C4-2B (cell line): ENCODE measurements around the gene NISCH.
"Not testable (repeated sequence)": the region's sequence is repeated elsewhere in the genome, so short reads cannot be mapped to it uniquely, and the experiment has no call there.

ENCODE experiments used
- H3K27ac ChIP-seq: fragments of 450-650 bp; 2 replicates; pipeline ENCODE4 v1.5.1; 2017
- ZFX ChIP-seq: fragments of 450-650 bp; IDR thresholded peaks from 2 replicates; pipeline ENCODE4 v1.6.1; 2017
- TF ChIP-seq, protein P1 (sequence below): fragments of 450-650 bp; conservative IDR thresholded peaks from 2 replicates; pipeline ENCODE4 v1.5.1; 2017; ENCODE audit warnings: mild to moderate bottlenecking

Gene NISCH

GRCh38 chr3:52524258-52524751, 68.9 kb downstream of the NISCH start:
- no peak for TF ChIP-seq ZFX
- no peak overlapping the region for H3K27ac ChIP-seq

DNA sequence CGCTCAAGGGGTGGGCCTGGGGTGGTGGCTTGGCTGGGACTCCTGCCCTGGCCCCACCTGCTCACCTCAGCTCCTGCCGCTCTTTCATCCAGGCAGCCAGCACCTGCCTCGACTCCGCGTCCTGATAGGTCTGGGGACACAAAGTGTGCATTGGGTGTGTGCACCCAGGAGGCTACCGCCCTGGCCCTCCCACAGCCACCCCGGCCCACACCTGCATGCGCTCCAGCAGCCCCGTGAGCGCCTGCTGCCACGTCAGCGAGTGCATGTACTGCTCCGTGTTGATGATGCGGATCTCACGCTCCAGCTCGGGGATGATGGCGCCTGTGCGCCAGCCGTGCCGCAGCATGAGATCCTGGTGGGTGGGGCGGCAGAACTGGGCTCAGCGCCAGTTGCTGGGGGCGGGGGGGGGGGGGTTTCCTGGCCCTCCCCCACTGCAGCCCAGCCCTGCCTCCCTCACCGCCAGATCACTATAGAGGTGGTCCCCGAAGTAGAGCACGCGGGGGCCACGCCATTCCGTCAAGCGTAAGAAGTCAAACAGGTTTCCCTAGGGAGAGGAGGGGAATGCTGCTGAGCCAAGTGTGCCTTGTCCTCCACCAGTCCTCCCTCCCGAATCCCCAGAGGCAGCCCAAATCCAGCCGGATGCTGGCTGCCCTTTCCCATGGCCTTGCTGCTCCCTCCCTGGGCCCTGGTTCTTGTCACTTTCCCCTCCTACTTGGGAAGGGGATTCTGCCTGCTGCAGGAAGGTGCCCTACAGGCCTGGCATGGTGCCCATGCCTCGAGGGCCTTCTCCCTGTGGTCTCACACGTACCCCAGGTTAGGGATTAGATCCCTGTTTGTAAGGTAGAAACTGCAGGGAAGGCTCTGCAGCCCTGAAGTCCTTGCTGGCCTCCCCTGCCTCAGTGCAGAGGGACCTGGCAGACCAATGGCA, 69.6 kb downstream of the NISCH start:
- TF ChIP-seq, protein P1, sequence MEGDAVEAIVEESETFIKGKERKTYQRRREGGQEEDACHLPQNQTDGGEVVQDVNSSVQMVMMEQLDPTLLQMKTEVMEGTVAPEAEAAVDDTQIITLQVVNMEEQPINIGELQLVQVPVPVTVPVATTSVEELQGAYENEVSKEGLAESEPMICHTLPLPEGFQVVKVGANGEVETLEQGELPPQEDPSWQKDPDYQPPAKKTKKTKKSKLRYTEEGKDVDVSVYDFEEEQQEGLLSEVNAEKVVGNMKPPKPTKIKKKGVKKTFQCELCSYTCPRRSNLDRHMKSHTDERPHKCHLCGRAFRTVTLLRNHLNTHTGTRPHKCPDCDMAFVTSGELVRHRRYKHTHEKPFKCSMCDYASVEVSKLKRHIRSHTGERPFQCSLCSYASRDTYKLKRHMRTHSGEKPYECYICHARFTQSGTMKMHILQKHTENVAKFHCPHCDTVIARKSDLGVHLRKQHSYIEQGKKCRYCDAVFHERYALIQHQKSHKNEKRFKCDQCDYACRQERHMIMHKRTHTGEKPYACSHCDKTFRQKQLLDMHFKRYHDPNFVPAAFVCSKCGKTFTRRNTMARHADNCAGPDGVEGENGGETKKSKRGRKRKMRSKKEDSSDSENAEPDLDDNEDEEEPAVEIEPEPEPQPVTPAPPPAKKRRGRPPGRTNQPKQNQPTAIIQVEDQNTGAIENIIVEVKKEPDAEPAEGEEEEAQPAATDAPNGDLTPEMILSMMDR = no peak
- no peak for TF ChIP-seq ZFX

DNA sequence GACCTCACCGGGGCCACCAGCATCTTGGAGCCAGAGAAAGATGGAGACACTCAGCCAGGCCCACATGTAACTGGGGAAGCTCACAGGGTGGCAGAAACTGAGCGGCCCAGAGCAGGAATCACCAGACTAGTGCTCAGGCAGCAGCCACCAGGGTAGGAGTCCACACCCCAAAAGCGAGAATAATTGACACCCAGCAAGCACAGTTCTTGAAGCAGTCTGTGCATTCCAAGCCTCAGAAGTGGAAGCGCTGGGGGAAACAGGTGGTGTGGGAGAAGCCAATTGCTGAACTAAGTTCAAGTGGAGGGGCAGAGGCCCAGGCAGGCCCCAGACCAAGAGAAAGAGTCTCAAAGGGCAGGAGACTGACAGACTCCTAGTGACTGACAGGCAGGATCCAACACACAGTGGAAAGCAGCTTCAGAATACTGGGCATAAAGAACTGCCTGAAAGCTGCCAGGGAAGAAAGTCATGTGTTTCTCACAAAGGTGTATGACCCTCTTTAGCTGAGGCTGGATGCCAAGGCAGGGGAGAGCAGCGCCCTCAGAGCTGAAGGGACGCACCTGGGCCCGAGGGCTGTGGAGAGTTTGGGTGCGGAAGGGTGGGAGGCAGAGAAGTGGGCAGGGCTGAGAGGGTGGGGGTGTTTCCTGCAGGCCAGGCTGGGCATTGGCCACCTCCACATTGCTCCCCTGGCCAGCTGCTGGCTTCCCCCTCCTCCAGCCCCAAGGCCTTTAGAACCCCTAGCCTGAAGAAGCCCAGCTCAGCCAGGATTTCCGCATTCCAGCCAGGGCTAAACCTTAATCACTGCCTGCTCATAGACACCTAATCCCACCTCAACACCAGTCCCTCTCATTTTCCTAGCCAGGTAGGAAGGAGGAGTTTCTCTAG, 70.5 kb downstream of the NISCH start:
- TF ChIP-seq, protein P1 = no peak
- TF ChIP-seq ZFX = no peak
- H3K27ac ChIP-seq = no peak overlapping the region

More for the DNA sequence above, 69.6 kb downstream of the NISCH start:
- no peak overlapping the region for H3K27ac ChIP-seq

DNA sequence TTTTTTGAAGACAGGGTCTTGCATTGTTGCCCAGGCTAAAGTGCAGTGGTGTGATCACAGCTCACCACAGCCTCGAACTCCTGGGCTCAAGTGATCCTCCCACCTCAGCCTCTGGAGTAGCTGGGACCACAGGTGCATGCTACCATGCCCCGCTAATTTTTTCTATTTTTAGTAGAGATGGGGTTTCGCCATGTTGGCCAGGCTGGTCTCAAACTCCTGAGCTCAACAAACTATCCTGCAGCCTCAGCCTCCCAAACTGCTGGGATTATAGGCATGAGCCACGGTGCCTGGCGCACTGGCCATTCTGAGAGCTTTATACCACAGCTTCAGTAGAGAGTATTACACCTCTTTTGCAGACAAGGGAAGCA, 71.3 kb downstream of the NISCH start:
- not testable (repeated sequence) for H3K27ac ChIP-seq

DNA sequence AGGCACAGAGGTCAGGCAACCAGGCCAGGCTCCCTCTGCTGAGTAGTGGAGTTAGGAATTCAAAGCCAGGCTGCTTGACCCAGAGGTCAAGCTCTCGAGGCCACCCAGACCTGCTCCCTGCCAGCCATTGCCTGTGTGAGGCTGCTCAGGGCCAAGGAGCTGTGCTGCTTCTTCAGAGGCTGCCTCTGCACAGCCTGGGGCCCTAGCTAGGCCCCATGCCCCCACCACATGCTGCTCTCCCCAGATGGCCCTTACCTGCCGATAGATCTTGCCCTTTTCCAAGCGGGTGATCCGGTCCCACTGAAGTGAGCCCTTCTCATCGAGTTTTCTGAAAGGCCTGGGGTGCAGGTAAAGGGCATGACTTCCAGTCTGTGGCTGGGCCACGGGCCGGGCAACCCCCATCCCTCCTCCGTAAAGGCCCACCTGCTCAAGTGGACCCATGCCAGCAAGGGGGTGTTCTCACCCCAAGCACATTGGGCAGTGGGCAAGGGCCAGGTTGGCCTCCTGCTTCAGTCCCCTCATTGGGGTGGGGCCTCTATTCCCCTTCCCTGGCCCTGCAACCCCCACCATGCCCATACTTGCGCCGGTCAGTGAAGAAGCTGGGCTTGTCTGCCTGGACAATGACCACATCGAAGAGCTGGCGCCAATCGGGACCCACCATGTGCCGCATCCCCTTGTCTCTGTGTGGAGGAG, 71.8 kb downstream of the NISCH start:
- no peak overlapping the region for H3K27ac ChIP-seq
- no peak for TF ChIP-seq ZFX
- TF ChIP-seq, protein P1 = no peak

DNA sequence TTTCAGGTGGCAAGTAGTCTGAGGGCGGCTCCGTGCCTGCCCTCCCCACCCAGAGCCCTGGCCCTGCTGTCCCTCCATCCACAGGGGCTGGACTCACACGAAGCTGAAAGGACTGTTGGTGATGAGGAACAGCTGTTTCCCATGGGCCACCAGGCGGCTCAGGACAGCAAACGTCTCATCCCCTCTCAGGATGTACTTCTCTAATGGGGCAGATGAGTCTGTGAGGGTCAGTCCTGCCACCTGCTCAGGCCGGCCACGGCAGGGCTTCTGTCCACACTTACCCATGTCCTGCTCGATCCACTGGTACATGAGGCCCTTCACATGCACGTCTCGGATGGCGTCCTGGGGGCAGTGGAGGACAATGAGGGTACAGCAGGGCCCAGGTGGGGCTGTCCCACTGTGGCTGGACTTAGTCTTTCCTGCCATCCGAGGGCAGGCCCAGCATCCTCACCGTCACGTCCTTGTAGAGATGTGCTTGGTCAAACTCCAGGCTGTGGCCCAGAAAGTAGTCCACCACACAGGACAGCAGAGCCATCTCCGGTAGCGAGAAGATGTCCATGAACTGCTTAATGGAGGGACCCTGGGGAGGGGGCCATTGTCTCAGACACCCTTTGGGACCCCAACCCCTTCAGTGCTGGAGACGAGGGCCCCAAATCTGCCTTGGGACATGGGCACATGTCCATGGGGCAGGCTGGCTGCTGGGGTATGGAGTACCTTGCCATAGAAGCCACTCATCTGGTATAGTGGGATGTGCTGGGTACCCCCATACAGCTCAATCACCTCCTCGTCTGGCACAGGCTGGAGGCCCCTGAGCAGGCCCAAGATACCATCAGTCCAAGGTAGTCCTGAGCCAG, 72.6 kb downstream of the NISCH start:
- no peak overlapping the region for H3K27ac ChIP-seq
- TF ChIP-seq, protein P1 = no peak

GRCh38 chr3:52528586-52529375, 73.4 kb downstream of the NISCH start:
- no peak overlapping the region for H3K27ac ChIP-seq
- no peak for TF ChIP-seq ZFX
- TF ChIP-seq, protein P1 = no peak
